ENCODE measurements around the gene KRT80. TPM values are rescaled to one million over a fixed set of nuclear protein-coding genes. Genes with fewer than 3 reads are reported as not detected.

Gene KRT80
- total and polyA plus RNA-seq, 2 of the 13 experiments (the other 11 are each of a cell fraction or from before 2014, with no cell fraction given), result 0.27 to 0.53 TPM

- TF ChIP-seq ZNF878 (CRISPR knock-in tag; IDR thresholded peaks at IDR 0.05) (no peak), HOMEZ (CRISPR knock-in tag; IDR thresholded peaks at IDR 0.05; ENCODE audit: low read depth) (no peak), TP53 (CRISPR knock-in tag; conservative IDR thresholded peaks at IDR 0.05) (no peak), ZNF160 (CRISPR knock-in tag; IDR thresholded peaks at IDR 0.05) (no peak), ZNF407 (CRISPR knock-in tag; IDR thresholded peaks at IDR 0.05; ENCODE audit: not compliant biosample characterization) (no peak), NAIF1 (CRISPR knock-in tag; IDR thresholded peaks at IDR 0.05; ENCODE audit: borderline replicate concordance) (no peak)
Measured at GRCh38 chr12:52188658-52189057, 3.2 kb downstream of the KRT80 start (continued).
